Measurements from ENCODE around the gene VIPAS39. TPM values are rescaled to one million over a fixed set of nuclear protein-coding genes. Genes with fewer than 3 reads are reported as not detected.

The VIPAS39 gene
- total and polyA plus RNA-seq, 2 of the 13 experiments (the other 11 are each of a cell fraction or from before 2014, with no cell fraction given): 13.3 to 21.5 TPM

- H3K4me1 ChIP-seq (ENCODE audit: insufficient read depth, low read length): peaks cover 6% of the 10 kb centered on the region
- BruUV-seq (replicated peaks): no TSS peak
- no peaks in the 10 kb centered on the region for H4K20me1 ChIP-seq (ENCODE audit: insufficient read depth, low read length)
- no peak overlapping the region for H3K9ac ChIP-seq (ENCODE audit: insufficient read depth, low read depth, low read length)
- CTCF ChIA-PET (ENCODE audit: low intra/inter-chr PET ratio, low total read pairs): no interaction called here
- no peak overlapping the region for H3K4me3 ChIP-seq (replicated peaks in 1 of 3; ENCODE audit: insufficient read depth in 1 of 3, low read depth in 2 of 3, low read length in 3 of 3)
- POLR2A ChIA-PET: no interaction called here
- no peak for FAIRE-seq
- in situ Hi-C loops (cut with HindIII; ENCODE audit: extremely low pct_ligation_motif_present, low pct_unique_long_range_greater_than_20kb): no loop called here
- no peak overlapping the region for H3K4me2 ChIP-seq (ENCODE audit: low read depth, low read length)
- no peak overlapping the region for H3K27ac ChIP-seq (ENCODE audit: extremely low read length, insufficient read depth, low read length)
- intact Hi-C loops (cut with micrococcal nuclease; ENCODE audit: unreplicated experiment): no loop called here
- no peaks in the 10 kb centered on the region for H3K36me3 ChIP-seq (replicated peaks in 1 of 2; ENCODE audit: control insufficient read depth in 1 of 2, insufficient read depth in 2 of 2, low read length in 2 of 2)
- H3K79me2 ChIP-seq (ENCODE audit: insufficient read depth, low read length): no peaks in the 10 kb centered on the region
- WGBS (ENCODE audit: low lambda C conversion rate): 79% methylated on average over 3 of the region's 3 CpGs
- no peak for DNase-seq (ENCODE audit: low spot score)
- H3K27me3 ChIP-seq (ENCODE audit: control insufficient read depth in 1 of 2, insufficient read depth in 2 of 2, low read length in 2 of 2): no peaks in the 10 kb centered on the region
- TF ChIP-seq ATF1 (CRISPR knock-in tag; IDR thresholded peaks at IDR 0.05): no peak
- no peak for TF ChIP-seq ZNF709 (CRISPR knock-in tag; IDR thresholded peaks at IDR 0.05)
- no peak for TF ChIP-seq TRIM22 (IDR thresholded peaks at IDR 0.05)
- no peak for TF ChIP-seq NFE2 (CRISPR knock-in tag; IDR thresholded peaks at IDR 0.05)
- no peak for TF ChIP-seq ZNF101 (CRISPR knock-in tag; IDR thresholded peaks at IDR 0.05; ENCODE audit: borderline replicate concordance, low read depth)
- no peak for TF ChIP-seq TCF7 (IDR thresholded peaks at IDR 0.05; ENCODE audit: low read depth)
- TF ChIP-seq SMAD9 (CRISPR knock-in tag; IDR thresholded peaks at IDR 0.05): no peak
- no peak for TF ChIP-seq HNRNPH1 (optimal IDR thresholded peaks at IDR 0.05; ENCODE audit: low read depth, low read length)
- TF ChIP-seq ZNF10 (CRISPR knock-in tag; IDR thresholded peaks at IDR 0.05; ENCODE audit: borderline replicate concordance, low read depth): no peak
- no peak for TF ChIP-seq SOX13 (IDR thresholded peaks at IDR 0.05)
- no peak for TF ChIP-seq SOX13 (CRISPR knock-in tag; conservative IDR thresholded peaks at IDR 0.05 in 1 of 2, IDR thresholded peaks at IDR 0.05 in 1 of 2)
- no peak for TF ChIP-seq BCLAF1 (IDR thresholded peaks at IDR 0.05)
- TF ChIP-seq SMYD3 (CRISPR knock-in tag; IDR thresholded peaks at IDR 0.05): no peak
- no peak for TF ChIP-seq ZNF513 (CRISPR knock-in tag; conservative IDR thresholded peaks at IDR 0.05)
- no peak for TF ChIP-seq CHCHD3 (CRISPR knock-in tag; IDR thresholded peaks at IDR 0.05)
- TF ChIP-seq ZBTB46 (CRISPR knock-in tag; IDR thresholded peaks at IDR 0.05; ENCODE audit: borderline replicate concordance): no peak
- TF ChIP-seq ZNF160 (CRISPR knock-in tag; IDR thresholded peaks at IDR 0.05): no peak
- H3K9me3 ChIP-seq (ENCODE audit: low read length): no peaks in the 10 kb centered on the region
- ATAC-seq: no peak
- no peak overlapping the region for H2AFZ ChIP-seq (ENCODE audit: low read length)
Measured at GRCh38 chr14:77403768-77404167, 53.6 kb downstream of the VIPAS39 start.
